ENCODE measurements around the gene DMD.

DMD gene

GRCh38 chrX:31336419-31336818, 1874.9 kb downstream of the DMD start:
- Mint-ChIP-seq H3K36me3 (ENCODE audit: low read depth) (no peaks in the 10 kb centered on the region), H3K9me3 (no peaks in the 10 kb centered on the region), H3K4me3 (no peak overlapping the region), H3K27me3 (ENCODE audit: low read depth) (no peaks in the 10 kb centered on the region), H3K27ac (no peak overlapping the region), H3K4me1 (ENCODE audit: low read depth) (no peaks in the 10 kb centered on the region)
- DNase-seq (ENCODE audit: low spot score): no peak

DNA sequence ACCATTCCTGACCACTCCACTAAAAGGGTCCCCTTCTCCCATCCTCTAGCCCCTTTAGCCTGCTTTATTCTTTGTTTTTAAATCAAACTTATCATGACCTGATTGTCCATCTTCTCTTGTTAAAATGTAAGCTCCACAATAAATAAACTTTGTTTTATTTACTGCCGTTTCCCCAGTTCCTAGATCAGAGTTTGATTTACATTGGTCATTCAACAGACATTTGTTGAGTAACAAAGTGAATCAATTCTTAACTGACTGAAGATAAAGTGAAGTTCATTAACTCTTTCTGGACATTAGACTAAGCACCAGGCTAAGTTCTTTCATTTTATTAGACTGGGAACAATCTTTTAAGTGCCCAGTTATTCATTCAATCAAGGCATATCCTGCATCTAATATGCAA, 1876.4 kb downstream of the DMD start:
- no peaks in the 10 kb centered on the region for H3K27me3 Mint-ChIP-seq (ENCODE audit: low read depth)
- no peaks in the 10 kb centered on the region for H3K9me3 Mint-ChIP-seq
- no peaks in the 10 kb centered on the region for H3K4me1 Mint-ChIP-seq (ENCODE audit: low read depth)
- H3K4me3 Mint-ChIP-seq: no peak overlapping the region
- H3K36me3 Mint-ChIP-seq (ENCODE audit: low read depth): no peaks in the 10 kb centered on the region
- DNase-seq (ENCODE audit: low spot score): no peak
- no peak overlapping the region for H3K27ac Mint-ChIP-seq

DNA sequence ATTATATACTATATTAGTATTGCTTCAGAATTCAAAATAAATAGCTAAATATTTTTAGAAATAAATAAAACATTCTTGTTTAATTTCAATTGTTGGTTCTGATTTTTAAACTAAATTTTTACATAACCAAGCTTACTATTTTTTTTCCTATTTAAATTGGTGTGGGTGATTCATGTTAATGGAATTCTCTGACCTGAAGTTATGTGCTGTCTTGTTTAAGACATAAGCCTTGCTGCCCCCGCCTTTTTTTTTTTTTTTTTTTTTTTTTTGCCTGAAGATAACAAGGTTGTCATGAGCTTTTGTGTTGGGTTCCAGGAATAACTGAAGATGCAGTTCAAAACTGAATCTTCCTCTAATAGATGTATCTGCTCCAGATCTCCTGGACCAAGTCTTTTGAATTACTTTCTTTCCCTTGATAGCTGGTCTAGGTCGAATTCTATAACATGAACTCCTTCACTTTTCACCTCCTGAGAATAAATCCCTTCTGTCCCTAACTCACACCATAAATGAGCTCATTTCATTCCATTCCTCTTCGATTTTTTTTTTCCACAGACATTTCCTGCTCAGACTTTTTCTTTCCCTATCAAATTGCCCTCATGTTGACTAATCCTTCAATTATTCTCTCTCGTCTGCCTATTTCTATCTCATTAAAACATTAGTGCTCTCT, 1878.1 kb downstream of the DMD start:
- no peaks in the 10 kb centered on the region for H3K36me3 Mint-ChIP-seq (ENCODE audit: low read depth)
- DNase-seq (ENCODE audit: low spot score): no peak
- no peak overlapping the region for H3K27ac Mint-ChIP-seq
- H3K4me3 Mint-ChIP-seq: no peak overlapping the region
- H3K9me3 Mint-ChIP-seq: no peaks in the 10 kb centered on the region
- no peaks in the 10 kb centered on the region for H3K27me3 Mint-ChIP-seq (ENCODE audit: low read depth)
- no peaks in the 10 kb centered on the region for H3K4me1 Mint-ChIP-seq (ENCODE audit: low read depth)

DNA sequence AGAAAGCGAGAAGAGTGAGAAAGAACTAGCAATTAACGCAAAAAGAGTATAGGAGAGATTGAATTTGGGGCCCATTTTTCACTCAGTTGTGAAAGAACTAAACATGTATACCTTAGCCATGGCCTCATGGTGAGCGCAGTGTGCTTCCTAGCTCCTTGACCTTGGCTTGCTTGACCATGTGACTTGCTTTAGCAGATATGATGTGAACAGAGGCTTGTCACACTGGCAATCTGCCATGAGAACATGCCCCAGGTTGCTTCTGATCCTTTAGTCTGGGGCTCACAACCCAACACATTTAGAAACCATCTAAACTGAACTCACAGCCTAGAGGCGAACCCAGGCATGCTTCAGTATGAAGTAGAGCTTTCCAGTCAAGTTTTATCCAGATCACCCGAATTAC, 1879.4 kb downstream of the DMD start:
- Mint-ChIP-seq H3K27me3 (ENCODE audit: low read depth) (no peaks in the 10 kb centered on the region), H3K9me3 (no peaks in the 10 kb centered on the region), H3K4me1 (ENCODE audit: low read depth) (no peaks in the 10 kb centered on the region), H3K4me3 (no peak overlapping the region), H3K27ac (no peak overlapping the region), H3K36me3 (ENCODE audit: low read depth) (no peaks in the 10 kb centered on the region)
- no peak for DNase-seq (ENCODE audit: low spot score)

DNA sequence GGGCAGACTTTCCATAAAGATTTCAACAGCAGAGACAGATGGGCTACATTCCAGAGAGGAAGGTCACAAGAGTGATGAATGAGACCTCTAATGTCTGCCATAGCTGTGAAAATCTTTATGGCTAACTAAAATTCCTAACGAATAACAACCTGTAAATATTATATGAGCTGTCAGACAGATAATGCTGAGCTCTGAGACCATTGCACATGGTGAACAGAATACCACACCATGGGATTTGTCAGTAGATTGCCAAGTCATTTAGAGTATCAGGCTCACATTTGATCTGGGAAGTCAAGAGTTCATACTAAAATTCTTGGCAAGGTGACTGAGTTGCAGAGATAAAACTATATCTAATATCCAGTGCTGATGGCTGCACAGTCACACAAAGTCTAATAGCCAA, 1880.3 kb downstream of the DMD start:
- Mint-ChIP-seq H3K4me1 (ENCODE audit: low read depth) (no peaks in the 10 kb centered on the region), H3K4me3 (no peak overlapping the region), H3K27ac (no peak overlapping the region), H3K9me3 (no peaks in the 10 kb centered on the region), H3K36me3 (ENCODE audit: low read depth) (no peaks in the 10 kb centered on the region), H3K27me3 (ENCODE audit: low read depth) (no peaks in the 10 kb centered on the region)
- DNase-seq (ENCODE audit: low spot score): no peak

DNA sequence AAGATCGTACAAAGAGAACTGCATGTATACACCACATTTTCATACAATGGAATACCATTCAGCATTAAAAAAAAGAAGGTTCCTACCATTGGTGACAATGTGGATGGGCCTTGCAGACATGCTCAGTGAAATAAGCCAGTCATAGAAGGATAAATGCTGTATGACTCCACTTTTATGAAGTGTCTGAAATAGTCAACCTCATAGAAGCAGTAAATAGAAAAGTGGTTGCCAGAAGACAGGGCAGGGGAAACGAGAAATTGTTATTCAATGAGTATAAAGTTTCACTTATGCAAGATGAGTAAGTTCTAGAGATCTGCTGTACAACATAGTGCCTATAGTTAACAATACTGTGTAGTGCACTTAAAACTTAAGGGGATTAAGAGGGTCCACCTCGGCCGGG, 1882.1 kb downstream of the DMD start:
- Mint-ChIP-seq H3K4me3 (no peak overlapping the region), H3K27ac (no peak overlapping the region), H3K9me3 (no peaks in the 10 kb centered on the region), H3K36me3 (ENCODE audit: low read depth) (no peaks in the 10 kb centered on the region), H3K4me1 (ENCODE audit: low read depth) (no peaks in the 10 kb centered on the region), H3K27me3 (ENCODE audit: low read depth) (no peaks in the 10 kb centered on the region)
- DNase-seq (ENCODE audit: low spot score): no peak

DNA sequence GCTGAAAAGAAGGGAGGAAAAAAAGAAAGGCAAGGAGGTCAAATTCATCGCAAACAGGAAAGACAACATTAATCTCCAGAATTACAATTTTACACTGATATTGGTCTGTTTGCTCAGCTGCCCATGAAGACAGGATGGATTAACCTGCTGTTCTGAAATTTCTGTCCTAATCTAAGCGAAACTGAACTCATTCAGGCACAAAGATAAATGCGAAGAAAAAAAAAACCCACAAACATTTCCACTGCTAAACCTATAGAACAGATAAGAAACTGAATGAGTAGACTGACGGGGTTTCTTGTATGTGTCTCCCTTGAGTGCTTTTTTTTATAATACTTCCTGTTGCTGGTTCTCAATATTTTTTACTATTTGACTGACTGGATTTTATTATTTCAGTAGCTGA, 1887.7 kb downstream of the DMD start:
- no peaks in the 10 kb centered on the region for H3K27me3 Mint-ChIP-seq (ENCODE audit: low read depth)
- DNase-seq (ENCODE audit: low spot score): no peak
- H3K4me1 Mint-ChIP-seq (ENCODE audit: low read depth): no peaks in the 10 kb centered on the region
- H3K9me3 Mint-ChIP-seq: no peaks in the 10 kb centered on the region
- no peak overlapping the region for H3K27ac Mint-ChIP-seq
- no peaks in the 10 kb centered on the region for H3K36me3 Mint-ChIP-seq (ENCODE audit: low read depth)
- no peak overlapping the region for H3K4me3 Mint-ChIP-seq

- Mint-ChIP-seq H3K4me1 (ENCODE audit: low read depth) (no peaks in the 10 kb centered on the region), H3K27me3 (ENCODE audit: low read depth) (no peaks in the 10 kb centered on the region), H3K9me3 (no peaks in the 10 kb centered on the region), H3K27ac (no peak overlapping the region), H3K4me3 (no peak overlapping the region), H3K36me3 (ENCODE audit: low read depth) (no peaks in the 10 kb centered on the region)
- DNase-seq (ENCODE audit: low spot score): no peak
These were observed 1890.6 kb downstream of the DMD start for GRCh38 chrX:31320740-31321139.

DNA sequence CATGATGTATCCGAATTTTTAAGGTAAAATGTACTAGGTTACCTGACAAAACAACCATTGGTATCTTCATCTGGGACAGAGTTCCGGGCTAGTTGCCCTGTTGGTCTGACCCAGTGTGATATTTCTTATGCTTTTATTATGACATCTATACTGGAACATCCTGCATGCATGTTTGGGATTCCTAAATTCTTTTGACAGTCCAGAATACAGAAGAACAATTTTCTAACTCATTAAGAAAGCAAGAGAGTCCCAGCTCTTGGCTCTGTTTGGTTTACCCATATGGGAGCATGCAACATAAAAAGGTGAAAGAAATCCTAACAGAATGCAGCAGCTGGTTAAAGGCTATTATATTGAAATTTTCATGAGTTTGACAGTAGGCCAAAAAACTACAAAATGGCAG, 1891.8 kb downstream of the DMD start:
- Mint-ChIP-seq H3K27me3 (ENCODE audit: low read depth) (no peaks in the 10 kb centered on the region), H3K9me3 (no peaks in the 10 kb centered on the region), H3K27ac (no peak overlapping the region), H3K36me3 (ENCODE audit: low read depth) (no peaks in the 10 kb centered on the region), H3K4me1 (ENCODE audit: low read depth) (no peaks in the 10 kb centered on the region), H3K4me3 (no peak overlapping the region)
- no peak for DNase-seq (ENCODE audit: low spot score)

GRCh38 chrX:31318866-31319265, 1892.5 kb downstream of the DMD start:
- no peak for DNase-seq (ENCODE audit: low spot score)
- Mint-ChIP-seq H3K4me3 (no peak overlapping the region), H3K27ac (no peak overlapping the region), H3K9me3 (no peaks in the 10 kb centered on the region), H3K27me3 (ENCODE audit: low read depth) (no peaks in the 10 kb centered on the region), H3K4me1 (ENCODE audit: low read depth) (no peaks in the 10 kb centered on the region), H3K36me3 (ENCODE audit: low read depth) (no peaks in the 10 kb centered on the region)

- Mint-ChIP-seq H3K9me3 (no peaks in the 10 kb centered on the region), H3K36me3 (ENCODE audit: low read depth) (no peaks in the 10 kb centered on the region), H3K27me3 (ENCODE audit: low read depth) (no peaks in the 10 kb centered on the region), H3K4me1 (ENCODE audit: low read depth) (no peaks in the 10 kb centered on the region), H3K4me3 (no peak overlapping the region), H3K27ac (no peak overlapping the region)
- no peak for DNase-seq (ENCODE audit: low spot score)
These were observed 1894.9 kb downstream of the DMD start for GRCh38 chrX:31316340-31316991.

DNA sequence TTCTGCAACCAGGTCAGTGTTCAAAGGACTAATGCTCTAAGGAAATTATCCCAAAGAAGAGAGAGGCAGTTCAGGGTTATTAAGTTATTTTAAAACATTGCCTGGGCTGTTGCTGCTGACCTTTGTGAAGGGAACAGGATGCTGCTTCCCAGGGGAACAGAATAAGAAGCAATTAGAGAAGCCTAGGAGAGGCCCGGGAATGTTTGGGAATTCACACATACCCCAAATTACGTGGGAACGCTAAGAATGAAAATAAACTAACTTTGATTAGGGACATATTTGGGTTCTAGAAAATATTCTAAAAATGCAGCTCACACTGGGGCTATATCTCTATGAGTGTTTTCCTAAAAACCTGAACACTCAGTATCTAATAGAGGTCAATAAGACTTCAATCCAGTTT, 1896.4 kb downstream of the DMD start:
- H3K36me3 Mint-ChIP-seq (ENCODE audit: low read depth): no peaks in the 10 kb centered on the region
- no peaks in the 10 kb centered on the region for H3K9me3 Mint-ChIP-seq
- H3K27me3 Mint-ChIP-seq (ENCODE audit: low read depth): no peaks in the 10 kb centered on the region
- H3K4me1 Mint-ChIP-seq (ENCODE audit: low read depth): no peaks in the 10 kb centered on the region
- H3K4me3 Mint-ChIP-seq: no peak overlapping the region
- no peak for DNase-seq (ENCODE audit: low spot score)
- no peak overlapping the region for H3K27ac Mint-ChIP-seq

DNA sequence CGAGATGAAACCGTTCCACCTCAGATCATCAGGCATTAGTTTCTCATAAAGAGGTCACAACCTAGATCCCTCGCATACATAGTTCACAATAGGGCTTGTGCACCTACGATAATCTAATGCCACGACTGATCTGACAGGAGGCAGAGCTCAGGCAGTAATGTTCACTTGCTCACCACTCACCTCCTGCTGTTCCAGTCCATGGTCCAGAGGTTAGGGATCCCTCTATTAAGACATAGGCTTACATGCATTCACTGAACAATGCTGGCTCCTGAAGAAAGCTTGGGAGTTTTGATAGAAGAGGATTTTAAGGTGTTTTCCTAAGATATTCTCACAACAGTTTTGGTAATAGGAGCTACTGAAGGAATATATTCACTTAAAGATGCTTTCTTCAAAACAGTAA, 1903.4 kb downstream of the DMD start:
- DNase-seq (ENCODE audit: low spot score): no peak
- Mint-ChIP-seq H3K27ac (no peak overlapping the region), H3K36me3 (ENCODE audit: low read depth) (no peaks in the 10 kb centered on the region), H3K4me3 (no peak overlapping the region), H3K4me1 (ENCODE audit: low read depth) (no peaks in the 10 kb centered on the region), H3K27me3 (ENCODE audit: low read depth) (no peaks in the 10 kb centered on the region), H3K9me3 (no peaks in the 10 kb centered on the region)

- no peak for DNase-seq (ENCODE audit: low spot score)
- no peaks in the 10 kb centered on the region for H3K27me3 Mint-ChIP-seq (ENCODE audit: low read depth)
- H3K36me3 Mint-ChIP-seq (ENCODE audit: low read depth): no peaks in the 10 kb centered on the region
- H3K27ac Mint-ChIP-seq: no peak overlapping the region
- no peak overlapping the region for H3K4me3 Mint-ChIP-seq
- no peaks in the 10 kb centered on the region for H3K9me3 Mint-ChIP-seq
- no peaks in the 10 kb centered on the region for H3K4me1 Mint-ChIP-seq (ENCODE audit: low read depth)
These were observed 1908.7 kb downstream of the DMD start for GRCh38 chrX:31302573-31303075.

DNA sequence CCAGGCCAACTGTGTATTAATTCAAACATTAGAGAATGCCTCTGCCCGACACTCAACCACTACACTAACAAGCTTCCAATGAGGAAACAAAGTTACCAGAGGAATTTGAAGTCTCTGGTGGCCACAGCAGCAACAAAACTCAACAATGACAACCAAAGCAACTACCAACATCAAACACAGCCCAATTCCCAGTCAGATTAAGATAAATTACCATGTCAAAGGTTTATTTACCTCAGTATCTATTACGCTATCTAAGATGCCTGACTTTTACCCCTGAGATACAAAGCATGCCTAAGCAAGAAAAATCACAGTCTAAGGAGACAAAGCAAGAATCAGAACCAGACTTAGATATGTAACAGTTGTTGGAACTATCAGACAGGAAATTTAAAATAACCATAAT, 1909.4 kb downstream of the DMD start:
- no peak overlapping the region for H3K4me3 Mint-ChIP-seq
- no peak for DNase-seq (ENCODE audit: low spot score)
- no peaks in the 10 kb centered on the region for H3K9me3 Mint-ChIP-seq
- no peaks in the 10 kb centered on the region for H3K36me3 Mint-ChIP-seq (ENCODE audit: low read depth)
- H3K27ac Mint-ChIP-seq: no peak overlapping the region
- no peaks in the 10 kb centered on the region for H3K4me1 Mint-ChIP-seq (ENCODE audit: low read depth)
- H3K27me3 Mint-ChIP-seq (ENCODE audit: low read depth): no peaks in the 10 kb centered on the region

All from T-helper 2 cell treated with Interferon-gamma antibody and Interleukin-4, amounts not matched to agents 5 μg/mL and 100 μg/mL, for 36 hours (primary cell).